Measurements from ENCODE around the gene C1orf210.

Gene C1orf210

GRCh38 chr1:43316738-43317520, 31.5 kb upstream of the C1orf210 start:
- Mint-ChIP-seq H3K27me3 (no peaks in the 10 kb centered on the region), H3K9me3 (no peaks in the 10 kb centered on the region), H3K4me3 (no peak overlapping the region), H3K36me3 (no peaks in the 10 kb centered on the region), H3K27ac (no peak overlapping the region), H3K4me1 (no peaks in the 10 kb centered on the region)
- no peak for DNase-seq
- CTCF ChIA-PET: no interaction called here

- H3K9me3 Mint-ChIP-seq: no peaks in the 10 kb centered on the region
- no peaks in the 10 kb centered on the region for H3K4me1 Mint-ChIP-seq
- no peak overlapping the region for H3K27ac Mint-ChIP-seq
- H3K27me3 Mint-ChIP-seq: no peaks in the 10 kb centered on the region
- DNase-seq: no peak
- CTCF ChIA-PET: no interaction called here
- no peaks in the 10 kb centered on the region for H3K36me3 Mint-ChIP-seq
- H3K4me3 Mint-ChIP-seq: no peak overlapping the region
These were observed 30.8 kb upstream of the C1orf210 start for GRCh38 chr1:43315963-43316737.

- H3K27ac Mint-ChIP-seq: no peak overlapping the region
- CTCF ChIA-PET: no interaction called here
- H3K9me3 Mint-ChIP-seq: no peaks in the 10 kb centered on the region
- H3K4me1 Mint-ChIP-seq: no peaks in the 10 kb centered on the region
- no peak overlapping the region for H3K4me3 Mint-ChIP-seq
- no peak for DNase-seq
- no peaks in the 10 kb centered on the region for H3K27me3 Mint-ChIP-seq
- no peaks in the 10 kb centered on the region for H3K36me3 Mint-ChIP-seq
These were observed 30.1 kb upstream of the C1orf210 start for GRCh38 chr1:43315481-43315880.

- CTCF ChIA-PET: no interaction called here
- Mint-ChIP-seq H3K4me3 (no peak overlapping the region), H3K27ac (no peak overlapping the region), H3K4me1 (no peaks in the 10 kb centered on the region), H3K27me3 (no peaks in the 10 kb centered on the region), H3K9me3 (no peaks in the 10 kb centered on the region), H3K36me3 (no peaks in the 10 kb centered on the region)
- no peak for DNase-seq
These were observed 28.9 kb upstream of the C1orf210 start for GRCh38 chr1:43314233-43314632.

- Mint-ChIP-seq H3K27ac (no peak overlapping the region), H3K4me3 (no peak overlapping the region), H3K27me3 (peaks cover 3% of the 10 kb centered on the region), H3K4me1 (no peaks in the 10 kb centered on the region), H3K36me3 (no peaks in the 10 kb centered on the region), H3K9me3 (no peaks in the 10 kb centered on the region)
- DNase-seq: no peak
- CTCF ChIA-PET: no interaction called here
These were observed 28.4 kb upstream of the C1orf210 start for GRCh38 chr1:43313771-43314170.

GRCh38 chr1:43312663-43313515, 27.5 kb upstream of the C1orf210 start:
- no peak overlapping the region for H3K27ac Mint-ChIP-seq
- CTCF ChIA-PET: no interaction called here
- no peak for DNase-seq
- no peaks in the 10 kb centered on the region for H3K9me3 Mint-ChIP-seq
- no peaks in the 10 kb centered on the region for H3K36me3 Mint-ChIP-seq
- no peak overlapping the region for H3K4me3 Mint-ChIP-seq
- H3K27me3 Mint-ChIP-seq: peaks cover 6% of the 10 kb centered on the region
- no peaks in the 10 kb centered on the region for H3K4me1 Mint-ChIP-seq

GRCh38 chr1:43312212-43312623, 26.8 kb upstream of the C1orf210 start:
- Mint-ChIP-seq H3K9me3 (no peaks in the 10 kb centered on the region), H3K4me3 (no peak overlapping the region), H3K27me3 (peaks cover 6% of the 10 kb centered on the region), H3K36me3 (no peaks in the 10 kb centered on the region), H3K27ac (no peak overlapping the region), H3K4me1 (no peaks in the 10 kb centered on the region)
- CTCF ChIA-PET: no interaction called here
- no peak for DNase-seq

GRCh38 chr1:43311521-43311920, 26.1 kb upstream of the C1orf210 start:
- CTCF ChIA-PET: no interaction called here

GRCh38 chr1:43309405-43310025, 24.1 kb upstream of the C1orf210 start:
- Mint-ChIP-seq H3K9me3 (no peaks in the 10 kb centered on the region), H3K27me3 (peaks cover 13% of the 10 kb centered on the region), H3K4me1 (no peaks in the 10 kb centered on the region), H3K36me3 (no peaks in the 10 kb centered on the region), H3K4me3 (no peak overlapping the region), H3K27ac (no peak overlapping the region)
- DNase-seq: no peak
- CTCF ChIA-PET: no interaction called here

More at GRCh38 chr1:43311521-43311920, 26.1 kb upstream of the C1orf210 start:
- H3K27ac Mint-ChIP-seq: no peak overlapping the region
- H3K4me3 Mint-ChIP-seq: no peak overlapping the region
- H3K27me3 Mint-ChIP-seq: peaks cover 6% of the 10 kb centered on the region
- no peak for DNase-seq
- H3K9me3 Mint-ChIP-seq: no peaks in the 10 kb centered on the region
- H3K4me1 Mint-ChIP-seq: no peaks in the 10 kb centered on the region
- H3K36me3 Mint-ChIP-seq: no peaks in the 10 kb centered on the region

- Mint-ChIP-seq H3K27me3 (peaks cover 19% of the 10 kb centered on the region), H3K36me3 (no peaks in the 10 kb centered on the region), H3K9me3 (no peaks in the 10 kb centered on the region), H3K4me1 (no peaks in the 10 kb centered on the region), H3K4me3 (no peak overlapping the region), H3K27ac (no peak overlapping the region)
- CTCF ChIA-PET: no interaction called here
- DNase-seq: no peak
These were observed 23.4 kb upstream of the C1orf210 start for GRCh38 chr1:43308635-43309404.

GRCh38 chr1:43307458-43308158, 22.2 kb upstream of the C1orf210 start:
- Mint-ChIP-seq H3K4me3 (no peak overlapping the region), H3K9me3 (no peaks in the 10 kb centered on the region), H3K27me3 (peaks cover 31% of the 10 kb centered on the region), H3K27ac (no peak overlapping the region), H3K4me1 (no peaks in the 10 kb centered on the region), H3K36me3 (no peaks in the 10 kb centered on the region)
- CTCF ChIA-PET: no interaction called here
- DNase-seq: no peak

- no peaks in the 10 kb centered on the region for H3K36me3 Mint-ChIP-seq
- DNase-seq: no peak
- CTCF ChIA-PET: no interaction called here
- H3K4me1 Mint-ChIP-seq: no peaks in the 10 kb centered on the region
- peaks cover 34% of the 10 kb centered on the region for H3K27me3 Mint-ChIP-seq
- H3K9me3 Mint-ChIP-seq: no peaks in the 10 kb centered on the region
- H3K27ac Mint-ChIP-seq: no peak overlapping the region
- H3K4me3 Mint-ChIP-seq: no peak overlapping the region
These were observed 21.5 kb upstream of the C1orf210 start for GRCh38 chr1:43306688-43307457.
